ENCODE results near the gene BCAN.
A peak's percentile ranks its signal among the peaks of the same experiment; 100 is the strongest.

BCAN gene

DNA sequence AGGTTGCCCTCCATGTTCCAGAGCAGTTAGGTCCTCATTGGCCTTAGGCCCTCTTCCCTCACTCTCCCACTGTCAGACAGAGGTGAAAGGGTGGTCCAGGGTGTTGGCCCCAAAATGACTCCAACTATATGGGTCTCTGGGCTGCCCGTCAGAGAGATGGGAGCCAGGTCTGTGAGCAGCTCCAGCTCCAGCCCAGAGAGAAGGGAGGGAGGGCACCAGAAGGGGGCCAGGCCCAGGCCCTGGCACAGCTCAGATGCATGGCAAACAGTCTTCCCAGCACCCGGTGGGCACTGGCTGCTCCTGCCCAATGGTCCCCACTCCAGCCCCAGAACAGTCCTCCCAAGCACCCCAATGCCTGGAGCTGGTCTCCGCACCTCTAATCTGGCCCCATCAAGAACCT, 2.2 kb downstream of the BCAN start:
- DNase-seq = no peak

DNA sequence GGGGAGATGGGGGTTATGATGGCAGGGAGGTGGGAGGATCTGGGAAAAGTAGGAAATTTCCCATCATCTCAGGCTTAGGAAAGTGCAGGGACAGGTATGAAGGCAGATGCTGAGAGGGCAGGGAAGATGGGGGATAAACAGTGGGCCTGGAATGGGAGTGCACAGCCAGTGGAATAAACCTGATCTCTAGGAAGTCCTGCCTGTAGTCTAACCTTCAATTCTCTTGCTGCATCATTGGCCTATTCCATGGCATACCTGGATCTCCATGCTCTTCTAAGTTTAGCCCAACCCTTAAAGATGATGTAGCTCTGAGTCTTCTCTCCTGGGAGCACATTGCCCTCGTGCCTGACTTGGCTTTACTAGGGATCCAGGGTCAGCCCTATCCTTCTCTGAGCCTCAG, 2.7 kb downstream of the BCAN start:
- DNase-seq = no peak

DNA sequence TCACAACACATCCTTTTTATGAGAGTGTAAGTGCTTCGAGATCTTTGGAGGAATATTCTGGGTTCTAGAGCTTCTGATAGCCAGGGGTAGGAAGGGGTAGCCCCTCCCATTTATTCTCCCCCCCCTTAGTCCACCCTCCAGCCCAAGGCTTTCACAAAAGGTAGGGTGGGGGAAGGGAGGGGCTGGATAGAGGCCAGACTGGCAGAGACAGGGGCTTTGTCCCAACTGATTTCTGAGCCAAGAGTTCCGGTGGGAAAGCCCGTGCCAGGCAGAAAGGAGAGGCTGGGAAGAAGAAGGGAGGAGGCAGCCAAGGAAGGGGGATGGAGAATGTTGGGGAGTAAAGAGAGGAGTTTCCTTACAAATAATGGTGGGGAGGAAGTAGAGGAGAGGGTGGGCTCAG, 3.1 kb downstream of the BCAN start:
- DNase-seq = no peak

DNA sequence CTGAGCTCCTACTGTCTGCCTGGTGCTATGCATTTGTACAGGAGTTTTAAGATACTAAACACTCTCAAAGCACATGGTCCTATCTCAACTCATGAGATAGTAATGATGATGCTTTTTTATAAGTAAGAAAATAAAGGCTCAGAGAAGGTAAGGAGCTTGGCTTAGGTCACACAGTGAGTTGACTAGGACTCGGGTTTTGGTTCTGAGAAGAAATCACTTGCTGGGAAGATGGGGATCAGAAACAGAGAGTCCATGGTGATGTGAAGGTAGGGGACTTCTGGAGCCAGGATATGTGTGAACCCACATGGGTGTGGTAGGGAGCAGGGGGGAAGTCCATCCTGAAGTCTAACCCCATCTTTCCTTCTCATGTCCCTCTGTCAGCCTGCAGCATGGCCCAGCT, 3.7 kb downstream of the BCAN start:
- no peak for DNase-seq

DNA sequence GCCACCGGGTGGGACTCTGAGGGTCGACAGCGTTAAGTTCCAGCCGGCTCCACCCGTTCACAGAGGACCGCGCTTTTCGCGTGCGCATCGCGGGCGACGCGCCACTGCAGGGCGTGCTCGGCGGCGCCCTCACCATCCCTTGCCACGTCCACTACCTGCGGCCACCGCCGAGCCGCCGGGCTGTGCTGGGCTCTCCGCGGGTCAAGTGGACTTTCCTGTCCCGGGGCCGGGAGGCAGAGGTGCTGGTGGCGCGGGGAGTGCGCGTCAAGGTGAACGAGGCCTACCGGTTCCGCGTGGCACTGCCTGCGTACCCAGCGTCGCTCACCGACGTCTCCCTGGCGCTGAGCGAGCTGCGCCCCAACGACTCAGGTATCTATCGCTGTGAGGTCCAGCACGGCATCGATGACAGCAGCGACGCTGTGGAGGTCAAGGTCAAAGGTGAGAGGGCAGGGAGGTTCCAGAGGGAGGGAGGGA, 4.9 kb downstream of the BCAN start:
- DNase-seq = no peak

DNA sequence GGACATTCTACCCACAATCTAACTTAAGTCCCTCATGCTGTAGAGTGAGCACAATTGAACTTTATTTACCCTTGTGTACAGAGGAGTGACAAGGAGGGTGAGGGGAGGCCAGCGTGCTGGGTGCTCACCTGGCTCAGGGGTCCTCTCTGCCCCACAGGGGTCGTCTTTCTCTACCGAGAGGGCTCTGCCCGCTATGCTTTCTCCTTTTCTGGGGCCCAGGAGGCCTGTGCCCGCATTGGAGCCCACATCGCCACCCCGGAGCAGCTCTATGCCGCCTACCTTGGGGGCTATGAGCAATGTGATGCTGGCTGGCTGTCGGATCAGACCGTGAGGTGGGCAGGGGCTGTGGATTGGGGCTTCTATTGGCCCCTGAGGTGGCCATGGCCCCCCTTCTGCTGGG, 5.4 kb downstream of the BCAN start:
- no peak for DNase-seq

DNA sequence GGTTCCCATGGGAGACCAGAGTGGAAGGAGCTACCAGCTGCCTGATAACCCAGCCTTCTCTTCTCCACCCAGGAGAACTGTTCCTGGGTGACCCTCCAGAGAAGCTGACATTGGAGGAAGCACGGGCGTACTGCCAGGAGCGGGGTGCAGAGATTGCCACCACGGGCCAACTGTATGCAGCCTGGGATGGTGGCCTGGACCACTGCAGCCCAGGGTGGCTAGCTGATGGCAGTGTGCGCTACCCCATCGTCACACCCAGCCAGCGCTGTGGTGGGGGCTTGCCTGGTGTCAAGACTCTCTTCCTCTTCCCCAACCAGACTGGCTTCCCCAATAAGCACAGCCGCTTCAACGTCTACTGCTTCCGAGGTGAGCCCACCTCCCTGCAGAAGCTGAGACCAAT, 6.6 kb downstream of the BCAN start:
- no peak for DNase-seq

DNA sequence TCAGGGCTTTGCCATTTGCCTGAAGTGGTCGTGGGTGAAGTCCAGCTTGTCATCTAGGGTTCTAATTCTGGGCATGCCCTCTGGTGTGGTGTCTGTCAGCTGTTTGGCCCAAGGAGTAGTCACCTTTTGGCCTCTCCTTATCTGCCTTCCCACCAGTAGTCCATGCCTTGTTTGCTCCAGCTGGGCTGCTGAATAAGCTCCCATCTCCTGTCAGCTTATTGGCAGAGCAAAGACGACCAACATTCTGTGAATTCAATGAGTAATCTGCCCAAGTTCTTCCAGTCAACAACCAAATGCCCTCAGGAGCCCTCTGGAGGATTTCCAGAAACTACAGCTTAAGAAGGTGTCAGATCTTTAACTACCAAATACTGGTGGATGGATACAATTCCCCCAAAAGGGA, 7.0 kb downstream of the BCAN start:
- no peak for DNase-seq

DNA sequence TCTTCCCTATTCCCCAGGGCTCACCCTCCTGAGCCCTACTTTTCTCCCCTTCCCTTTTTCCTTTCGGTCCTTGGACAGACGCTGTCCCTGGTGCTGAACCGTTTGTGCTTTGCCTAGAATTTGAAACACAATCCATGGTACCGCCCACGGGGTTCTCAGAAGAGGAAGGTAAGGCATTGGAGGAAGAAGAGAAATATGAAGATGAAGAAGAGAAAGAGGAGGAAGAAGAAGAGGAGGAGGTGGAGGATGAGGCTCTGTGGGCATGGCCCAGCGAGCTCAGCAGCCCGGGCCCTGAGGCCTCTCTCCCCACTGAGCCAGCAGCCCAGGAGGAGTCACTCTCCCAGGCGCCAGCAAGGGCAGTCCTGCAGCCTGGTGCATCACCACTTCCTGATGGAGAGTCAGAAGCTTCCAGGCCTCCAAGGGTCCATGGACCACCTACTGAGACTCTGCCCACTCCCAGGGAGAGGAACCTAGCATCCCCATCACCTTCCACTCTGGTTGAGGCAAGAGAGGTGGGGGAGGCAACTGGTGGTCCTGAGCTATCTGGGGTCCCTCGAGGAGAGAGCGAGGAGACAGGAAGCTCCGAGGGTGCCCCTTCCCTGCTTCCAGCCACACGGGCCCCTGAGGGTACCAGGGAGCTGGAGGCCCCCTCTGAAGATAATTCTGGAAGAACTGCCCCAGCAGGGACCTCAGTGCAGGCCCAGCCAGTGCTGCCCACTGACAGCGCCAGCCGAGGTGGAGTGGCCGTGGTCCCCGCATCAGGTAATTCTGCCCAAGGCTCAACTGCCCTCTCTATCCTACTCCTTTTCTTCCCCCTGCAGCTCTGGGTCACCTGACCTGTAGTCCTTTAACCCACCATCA, 10.4 kb downstream of the BCAN start:
- peak; percentile 57 for DNase-seq

DNA sequence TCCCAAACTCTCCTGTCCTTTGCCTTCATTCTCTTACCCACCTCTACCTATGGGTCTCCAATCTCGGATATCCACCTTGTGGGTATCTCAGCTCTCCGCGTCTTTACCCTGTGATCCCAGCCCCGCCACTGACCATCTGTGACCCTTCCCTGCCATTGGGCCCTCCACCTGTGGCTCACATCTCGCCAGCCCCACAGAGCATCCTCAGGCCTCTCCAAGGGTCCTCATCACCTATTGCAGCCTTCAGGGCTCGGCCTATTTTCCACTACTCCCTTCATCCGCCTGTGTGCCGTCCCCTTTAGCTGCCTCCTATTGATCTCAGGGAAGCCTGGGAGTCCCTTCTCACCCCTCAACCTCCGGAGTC, 11.1 kb downstream of the BCAN start:
- no peak for DNase-seq

DNA sequence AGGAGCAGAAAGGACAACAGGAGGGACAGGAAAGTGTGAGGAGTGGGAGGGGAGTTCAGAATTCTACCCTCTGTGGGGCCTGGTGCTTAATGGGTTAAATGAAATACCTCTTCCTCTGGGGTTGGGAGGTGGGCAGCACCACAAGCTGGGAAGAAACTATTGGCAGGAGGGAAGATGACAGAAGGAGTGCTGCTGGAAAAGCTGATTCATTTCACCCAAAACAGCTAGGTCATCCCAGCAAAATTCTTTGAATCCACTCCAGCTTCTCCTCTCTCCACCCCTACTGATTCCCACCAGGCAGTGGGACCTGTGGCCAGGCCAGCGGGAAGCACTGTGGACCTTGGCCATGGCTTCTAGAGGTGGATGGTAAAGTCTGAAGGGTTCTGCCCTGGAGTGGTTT, 12.8 kb downstream of the BCAN start:
- DNase-seq = no peak

DNA sequence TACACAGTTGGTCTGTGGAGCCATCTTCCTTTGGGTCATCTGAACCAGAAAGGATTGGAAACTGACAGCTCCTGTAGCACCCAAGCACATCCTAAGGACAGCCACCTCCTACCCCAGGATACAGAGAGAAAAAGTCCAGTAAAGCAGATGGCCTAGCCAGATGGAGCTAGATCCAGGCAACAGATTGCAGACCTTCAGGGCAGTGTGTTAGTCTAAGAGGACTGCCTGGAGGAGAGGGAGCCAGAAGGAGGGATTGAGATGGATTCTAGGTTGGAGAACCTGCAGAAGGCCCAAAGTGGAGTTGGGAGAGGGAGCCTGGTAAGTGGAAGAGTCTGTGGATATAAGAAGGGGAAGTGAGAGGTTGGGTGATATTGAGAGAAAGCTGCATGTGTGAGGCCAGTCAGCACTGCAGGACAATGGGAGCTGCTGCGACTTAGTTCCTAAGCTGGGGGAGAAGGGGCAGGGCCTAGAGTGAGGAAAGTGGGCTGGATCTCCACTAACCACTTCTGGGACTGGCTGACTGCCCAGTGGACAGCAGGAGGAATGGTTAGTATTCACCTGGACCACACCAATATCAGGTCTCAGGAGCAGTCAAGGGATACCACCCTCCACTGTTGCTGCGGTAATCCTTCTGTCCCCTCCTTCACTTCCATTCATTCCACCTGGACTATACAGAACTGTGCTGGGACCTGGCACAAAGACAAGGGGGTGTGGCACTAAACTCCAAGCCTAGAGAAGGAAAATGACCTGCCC, 13.4 kb downstream of the BCAN start:
- no peak for DNase-seq

DNA sequence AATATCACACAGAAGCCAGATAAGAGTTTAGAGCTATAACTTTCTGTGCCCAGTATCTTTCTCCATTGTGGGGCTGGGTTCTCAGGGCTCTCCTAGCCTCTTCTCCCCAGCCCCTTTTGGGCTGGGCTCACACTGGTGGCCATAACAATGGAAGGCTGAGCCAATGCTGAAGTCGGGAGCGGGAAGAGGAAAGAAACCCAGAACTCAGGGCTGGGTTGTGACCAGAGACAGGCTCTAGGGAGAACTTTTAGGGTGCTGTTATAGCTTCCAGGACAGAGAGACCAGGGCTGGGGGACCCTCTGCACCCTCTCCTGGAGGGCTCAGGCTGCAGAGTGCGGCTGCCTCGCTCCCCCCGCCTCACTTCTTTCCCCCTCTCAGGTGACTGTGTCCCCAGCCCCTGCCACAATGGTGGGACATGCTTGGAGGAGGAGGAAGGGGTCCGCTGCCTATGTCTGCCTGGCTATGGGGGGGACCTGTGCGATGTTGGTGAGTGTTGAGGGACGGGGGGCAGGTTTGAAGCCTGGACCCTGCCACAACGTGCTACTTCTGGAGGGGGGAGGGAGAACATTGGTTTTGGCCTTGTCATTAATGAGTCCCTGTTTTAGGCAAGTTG, 14.1 kb downstream of the BCAN start:
- no peak for DNase-seq

DNA sequence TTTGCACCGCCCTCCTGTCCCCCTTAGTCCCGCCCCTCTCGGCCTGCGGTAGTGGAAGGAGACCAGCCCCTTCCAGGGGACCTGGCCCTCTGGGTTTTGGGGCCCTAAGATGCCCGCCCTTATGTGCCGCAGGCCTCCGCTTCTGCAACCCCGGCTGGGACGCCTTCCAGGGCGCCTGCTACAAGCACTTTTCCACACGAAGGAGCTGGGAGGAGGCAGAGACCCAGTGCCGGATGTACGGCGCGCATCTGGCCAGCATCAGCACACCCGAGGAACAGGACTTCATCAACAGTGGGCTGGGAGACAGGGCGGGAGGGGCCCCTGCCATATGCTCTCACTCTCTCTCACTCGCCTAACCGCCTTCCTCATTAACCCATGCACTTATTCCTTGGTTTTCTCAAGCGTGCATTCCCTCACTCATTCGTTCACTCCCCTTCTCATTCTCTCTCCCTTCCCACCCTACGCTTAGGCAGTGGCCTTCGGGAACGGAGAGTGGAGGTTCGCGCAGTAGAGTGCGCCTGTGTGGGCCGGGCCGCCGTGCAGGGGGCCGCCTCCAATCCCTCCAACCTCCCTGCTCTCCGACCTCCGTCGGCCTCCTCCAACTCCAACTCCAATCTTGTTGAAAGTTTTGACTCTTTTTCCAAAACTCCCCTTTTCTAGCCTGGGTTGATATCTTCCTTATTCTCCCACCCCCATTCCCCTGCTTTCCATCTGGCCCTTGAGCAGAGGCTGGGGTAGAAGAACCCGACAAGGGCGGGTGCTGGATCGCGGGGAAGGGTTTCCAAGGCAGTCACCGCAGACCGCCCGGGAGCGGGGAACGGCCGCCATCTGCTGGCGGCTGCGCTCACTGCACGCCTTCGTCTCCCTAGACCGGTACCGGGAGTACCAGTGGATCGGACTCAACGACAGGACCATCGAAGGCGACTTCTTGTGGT, 15.2 kb downstream of the BCAN start:
- peak; percentile 89 for DNase-seq

DNA sequence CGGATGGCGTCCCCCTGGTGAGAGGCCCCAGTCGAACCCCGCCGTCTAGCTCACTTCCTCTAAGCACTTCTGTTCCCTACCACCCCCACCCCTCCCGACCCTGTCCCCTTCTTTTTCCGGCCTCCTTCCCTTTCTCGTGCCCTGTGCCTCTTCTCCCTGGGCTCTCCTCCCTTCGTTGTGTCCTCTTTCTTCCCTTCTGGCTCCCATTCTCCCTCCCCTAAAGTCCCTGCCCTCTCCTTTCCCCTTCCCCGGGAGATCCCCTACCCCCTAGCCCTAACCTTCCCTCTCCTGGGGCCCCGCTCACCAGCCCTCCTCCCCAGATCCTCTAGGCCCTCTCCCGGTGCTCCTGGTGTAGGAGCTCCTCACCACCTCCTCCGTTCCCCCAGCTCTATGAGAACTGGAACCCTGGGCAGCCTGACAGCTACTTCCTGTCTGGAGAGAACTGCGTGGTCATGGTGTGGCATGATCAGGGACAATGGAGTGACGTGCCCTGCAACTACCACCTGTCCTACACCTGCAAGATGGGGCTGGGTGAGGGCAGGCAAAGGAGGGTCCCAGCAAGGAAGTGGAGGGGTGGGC, 15.9 kb downstream of the BCAN start:
- no peak for DNase-seq

DNA sequence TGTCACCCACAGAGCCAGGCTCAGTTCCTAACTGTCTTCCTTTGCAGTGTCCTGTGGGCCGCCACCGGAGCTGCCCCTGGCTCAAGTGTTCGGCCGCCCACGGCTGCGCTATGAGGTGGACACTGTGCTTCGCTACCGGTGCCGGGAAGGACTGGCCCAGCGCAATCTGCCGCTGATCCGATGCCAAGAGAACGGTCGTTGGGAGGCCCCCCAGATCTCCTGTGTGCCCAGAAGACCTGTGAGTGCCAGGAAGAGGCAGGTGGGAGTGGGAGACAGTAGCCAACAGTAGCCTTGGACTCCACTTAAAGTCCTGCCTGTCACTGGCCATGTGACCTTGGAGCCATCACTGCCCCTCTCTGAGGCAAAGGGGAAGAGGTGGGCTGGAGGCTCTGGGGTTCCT, 16.6 kb downstream of the BCAN start:
- DNase-seq = no peak

DNA sequence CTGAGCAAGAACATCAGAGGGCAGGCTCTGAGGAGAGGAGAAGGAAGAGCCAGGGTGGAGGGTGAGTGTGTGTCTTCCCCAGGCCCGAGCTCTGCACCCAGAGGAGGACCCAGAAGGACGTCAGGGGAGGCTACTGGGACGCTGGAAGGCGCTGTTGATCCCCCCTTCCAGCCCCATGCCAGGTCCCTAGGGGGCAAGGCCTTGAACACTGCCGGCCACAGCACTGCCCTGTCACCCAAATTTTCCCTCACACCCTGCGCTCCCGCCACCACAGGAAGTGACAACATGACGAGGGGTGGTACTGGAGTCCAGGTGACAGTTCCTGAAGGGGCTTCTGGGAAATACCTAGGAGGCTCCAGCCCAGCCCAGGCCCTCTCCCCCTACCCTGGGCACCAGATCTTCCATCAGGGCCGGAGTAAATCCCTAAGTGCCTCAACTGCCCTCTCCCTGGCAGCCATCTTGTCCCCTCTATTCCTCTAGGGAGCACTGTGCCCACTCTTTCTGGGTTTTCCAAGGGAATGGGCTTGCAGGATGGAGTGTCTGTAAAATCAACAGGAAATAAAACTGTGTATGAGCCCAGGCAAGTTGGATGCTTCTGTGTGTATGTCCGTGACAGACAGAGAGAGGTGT, 17.1 kb downstream of the BCAN start:
- DNase-seq = no peak

DNA sequence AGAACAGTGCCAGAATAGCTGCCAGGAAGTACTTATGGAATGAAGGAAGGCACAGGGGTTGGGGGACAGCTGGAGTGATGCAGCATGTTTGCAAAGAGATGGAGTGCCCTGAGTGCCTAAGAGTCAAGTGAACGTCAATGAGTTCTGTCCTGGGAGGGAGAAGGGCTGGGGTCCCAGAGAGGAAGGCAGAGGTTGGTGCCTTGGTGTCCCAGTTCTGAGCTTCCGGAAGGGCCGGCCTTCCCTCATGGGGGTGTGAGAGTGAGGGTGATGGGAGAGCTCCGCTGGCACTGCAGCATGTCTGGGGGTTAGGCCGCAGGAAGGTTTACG, 17.7 kb downstream of the BCAN start:
- DNase-seq = no peak

DNA sequence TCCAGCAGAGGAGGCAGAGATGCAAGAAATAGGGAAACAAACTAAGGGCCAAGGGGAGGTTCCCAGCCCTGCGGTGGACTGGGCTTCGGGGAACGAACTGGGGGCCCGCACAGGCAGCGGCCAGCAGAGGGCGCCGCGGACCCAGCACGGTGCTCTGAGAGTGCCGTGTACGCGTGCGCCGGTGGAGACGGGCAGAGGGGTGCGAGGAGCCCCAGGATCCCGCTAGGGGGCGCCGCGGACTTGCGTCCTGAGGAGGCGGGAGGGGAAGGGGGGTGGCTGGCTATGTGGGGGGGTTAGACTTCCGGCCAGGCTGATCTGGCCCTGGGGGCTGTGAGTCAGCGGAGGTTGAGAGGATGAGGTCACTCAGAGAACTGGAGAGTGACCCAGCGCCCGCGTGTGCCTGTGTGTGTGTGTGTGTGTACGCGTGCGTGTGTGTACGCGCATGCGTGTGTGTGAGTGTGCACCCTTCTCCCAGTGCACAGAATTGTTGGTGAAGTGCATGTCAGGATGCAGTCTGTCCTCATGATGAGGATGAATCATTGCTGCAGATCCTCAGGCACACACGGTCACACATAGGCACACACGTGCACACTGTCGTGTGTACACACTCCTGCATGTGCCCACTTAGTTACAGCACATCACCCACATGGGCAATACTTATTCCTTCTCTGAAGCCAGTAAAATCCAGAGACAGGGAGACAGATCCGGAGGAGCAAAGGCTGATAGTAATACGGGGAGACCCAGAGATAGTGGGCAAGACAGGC, 18.3 kb downstream of the BCAN start:
- peak; percentile 98 for DNase-seq

DNA sequence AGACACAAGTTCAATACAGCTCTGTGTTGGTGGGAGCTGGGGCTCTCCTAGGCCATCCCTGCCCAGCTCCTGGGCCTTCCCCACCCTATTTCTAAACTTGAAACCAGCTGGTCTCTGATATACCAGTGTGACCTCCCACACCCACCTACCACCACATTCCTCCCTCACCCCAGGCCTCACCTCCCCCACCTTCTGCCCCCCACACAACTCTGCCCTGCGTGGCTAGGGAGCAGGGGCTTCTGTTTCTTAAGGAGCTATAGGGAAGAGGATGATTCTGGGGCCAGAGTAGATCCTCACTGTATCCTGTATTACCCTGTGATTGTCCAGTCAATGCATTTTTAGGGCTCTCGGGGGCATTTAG, 18.8 kb downstream of the BCAN start:
- no peak for DNase-seq

DNA sequence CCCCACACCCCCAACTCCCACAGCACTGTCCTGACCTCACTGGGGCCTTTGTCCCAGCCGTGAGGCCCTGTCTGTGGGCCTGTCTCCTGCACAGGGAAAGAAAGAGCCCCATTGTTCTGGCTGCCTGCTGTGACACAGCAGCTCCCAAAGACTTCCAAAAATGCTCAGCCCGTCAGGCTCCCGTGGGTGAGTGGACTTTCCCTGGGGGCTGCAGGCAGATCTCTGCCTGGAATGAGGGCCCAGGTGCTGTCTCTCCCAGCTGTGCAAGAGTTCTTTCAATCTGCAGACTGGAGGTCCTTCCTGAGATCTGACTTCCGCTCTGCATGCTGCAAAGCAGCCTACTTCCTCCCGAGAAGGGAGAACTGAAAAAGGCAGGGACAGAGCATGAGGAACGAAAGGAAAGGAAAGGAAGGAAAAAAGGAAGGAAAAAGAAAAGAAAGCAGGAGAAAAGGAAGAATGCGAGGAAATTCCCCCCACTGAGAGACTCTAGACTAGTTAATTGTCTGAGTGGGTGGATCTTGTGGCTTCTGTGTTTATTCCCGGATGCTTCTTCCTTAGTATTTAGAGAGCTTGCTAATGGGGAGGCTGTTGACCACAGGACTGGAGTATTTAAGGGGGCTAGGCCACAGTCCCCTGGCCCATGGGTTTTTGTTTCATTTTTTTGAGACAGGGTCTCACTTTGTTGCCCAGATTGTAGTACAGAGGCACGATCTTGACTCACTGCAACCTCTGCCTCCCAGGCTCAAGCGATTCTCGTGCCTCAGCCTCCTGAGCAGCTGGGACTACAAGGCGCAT, 20.3 kb downstream of the BCAN start:
- DNase-seq = no peak
